GM06990 (cell line): ENCODE measurements around the gene MAP3K8.

Source experiments
- DNase-seq: peaks from one replicate; pipeline ENCODE4 v3.0.0-alpha.2; 2011; ENCODE audit not compliant: insufficient read length; ENCODE audit errors: extremely low read depth
- H3K27me3 ChIP-seq: replicated peaks from 2 replicates; pipeline ENCODE4 v1.6.0; 2011; ENCODE audit warnings: low read length; ENCODE audit not compliant: control insufficient read depth, insufficient read depth
- H3K36me3 ChIP-seq: 2 replicates; pipeline ENCODE4 v1.5.1; 2011; ENCODE audit warnings: low read length; ENCODE audit not compliant: control insufficient read depth, insufficient read depth
- H3K4me3 ChIP-seq: replicated peaks from 2 replicates; pipeline ENCODE4 v1.5.1; 2011; ENCODE audit warnings: low read depth, mild to moderate bottlenecking, control low read depth, low read length
- CTCF ChIP-seq: IDR thresholded peaks from 2 replicates; pipeline ENCODE4 v1.5.1; 2011; ENCODE audit warnings: low read length, control low read depth, mild to moderate bottlenecking, inconsistent platforms; ENCODE audit not compliant: insufficient read depth, poor library complexity, severe bottlenecking

MAP3K8 gene

GRCh38 chr10:30443049-30443448 is 9.1 kb downstream of the MAP3K8 start:
- TF ChIP-seq CTCF, result no peak
- Histone ChIP-seq H3K36me3 (peaks cover 24% of the 10 kb centered on the region), H3K4me3 (no peak overlapping the region), H3K27me3 (no peaks in the 10 kb centered on the region)
- DNase-seq, result no peak

GRCh38 chr10:30445711-30446110 is 11.7 kb downstream of the MAP3K8 start:
- Histone ChIP-seq H3K36me3 (peaks cover 20% of the 10 kb centered on the region), H3K4me3 (no peak overlapping the region), H3K27me3 (no peaks in the 10 kb centered on the region)
- no peak for TF ChIP-seq CTCF
- no peak for DNase-seq

GRCh38 chr10:30447125-30447799 is 13.3 kb downstream of the MAP3K8 start:
- peaks cover 15% of the 10 kb centered on the region for H3K36me3 ChIP-seq
- no peak overlapping the region for H3K4me3 ChIP-seq
- no peak for DNase-seq
- TF ChIP-seq CTCF, result no peak
- no peaks in the 10 kb centered on the region for H3K27me3 ChIP-seq

- Histone ChIP-seq H3K27me3 (no peaks in the 10 kb centered on the region), H3K4me3 (no peak overlapping the region), H3K36me3 (peaks cover 15% of the 10 kb centered on the region)
- no peak for TF ChIP-seq CTCF
- no peak for DNase-seq
Measured at GRCh38 chr10:30448092-30448491, 14.1 kb downstream of the MAP3K8 start.

- TF ChIP-seq CTCF, result no peak
- Histone ChIP-seq H3K27me3 (no peaks in the 10 kb centered on the region), H3K36me3 (peaks cover 15% of the 10 kb centered on the region), H3K4me3 (no peak overlapping the region)
- no peak for DNase-seq
Measured at GRCh38 chr10:30453764-30454527, 20.0 kb downstream of the MAP3K8 start.
